Subcutaneous abdominal adipose tissue (tissue), 5 donors: Measurements from ENCODE around the gene PSMC4.

Experiments used
- H3K27ac ChIP-seq: one replicate; pipeline ENCODE4 v1.7.0; 2013; ENCODE audit warnings: low read depth, mild to moderate bottlenecking, inconsistent platforms, low read length, moderate library complexity
- H3K27me3 ChIP-seq, 5 donors: one replicate each; pipeline ENCODE4 v1.7.0; 2013; ENCODE audit warnings: low read length in 5 of 5, inconsistent platforms in 1 of 5; ENCODE audit not compliant: control insufficient read depth in 5 of 5, insufficient read depth in 4 of 5
- H3K36me3 ChIP-seq, 5 donors: one replicate each; pipeline ENCODE4 v1.7.0; 2013; ENCODE audit warnings: low read length in 5 of 5; ENCODE audit not compliant: control insufficient read depth in 5 of 5, insufficient read depth in 5 of 5
- H3K4me1 ChIP-seq, 5 donors: one replicate each; pipeline ENCODE4 v1.7.0; 2013; ENCODE audit warnings: low read length in 5 of 5, mild to moderate bottlenecking in 3 of 5, moderate library complexity in 1 of 5; ENCODE audit not compliant: control insufficient read depth in 5 of 5, insufficient read depth in 5 of 5
- H3K4me3 ChIP-seq, 5 donors: one replicate each; pipeline ENCODE4 v1.7.0; 2013; ENCODE audit warnings: low read length in 5 of 5, low read depth in 1 of 5
- H3K9ac ChIP-seq, 5 donors: one replicate each; pipeline ENCODE4 v1.7.0; 2013; ENCODE audit warnings: low read length in 5 of 5, mild to moderate bottlenecking in 4 of 5, moderate library complexity in 3 of 5
- H3K9me3 ChIP-seq, 5 donors: one replicate each; pipeline ENCODE4 v1.7.0; 2013; ENCODE audit warnings: low read length in 5 of 5; ENCODE audit not compliant: control insufficient read depth in 5 of 5
- donor health status: healthy.
- donor health status: healthy.
- donor health status: healthy.
- donor health status: healthy.
- donor health status: healthy.

PSMC4 gene

GRCh38 chr19:40025938-40026596, 55.1 kb downstream of the PSMC4 start:
- H3K9ac ChIP-seq = no peak overlapping the region
- H3K27me3 ChIP-seq = no peaks in the 10 kb centered on the region
- H3K9me3 ChIP-seq = peaks cover 31 to 78% (median 62%) of the 10 kb centered on the region in 5 donors
- peak overlapping the region in 1 of 5 donors; percentile 2 for H3K4me3 ChIP-seq
- H3K36me3 ChIP-seq = no peaks in the 10 kb centered on the region
- H3K4me1 ChIP-seq = no peaks in the 10 kb centered on the region
- no peak overlapping the region for H3K27ac ChIP-seq

DNA sequence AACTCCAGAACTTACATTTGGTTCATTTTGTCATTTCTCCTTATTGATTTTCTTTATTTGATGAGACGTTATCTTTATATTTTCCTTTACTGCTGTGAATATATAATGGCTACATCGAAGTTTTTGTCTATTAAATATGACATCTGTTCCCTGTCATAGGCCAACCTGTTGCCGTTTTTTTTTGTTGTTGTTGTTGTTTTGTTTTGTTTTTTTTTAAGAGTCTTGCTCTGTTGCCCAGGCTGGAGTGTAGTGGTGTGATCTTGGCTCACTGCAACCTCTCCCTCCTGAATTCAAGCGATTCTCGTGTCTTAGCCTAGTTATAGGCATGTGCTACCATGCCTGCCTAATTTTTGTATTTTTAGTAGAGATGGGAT, 55.6 kb downstream of the PSMC4 start:
- H3K27ac ChIP-seq = no peak overlapping the region
- peaks cover 34 to 84% (median 66%) of the 10 kb centered on the region in 5 donors for H3K9me3 ChIP-seq
- H3K9ac ChIP-seq = no peak overlapping the region
- H3K27me3 ChIP-seq = no peaks in the 10 kb centered on the region
- H3K4me1 ChIP-seq = no peaks in the 10 kb centered on the region
- H3K36me3 ChIP-seq = no peaks in the 10 kb centered on the region
- peak overlapping the region in 3 of 5 donors; percentile 2 to 44 (median 40) for H3K4me3 ChIP-seq
